H9 (cell line): ENCODE results near the gene BAG3. TPM values are rescaled to one million over a fixed set of nuclear protein-coding genes. Genes with fewer than 3 reads are reported as not detected.

ENCODE experiments used
- DNase-seq: peaks from one replicate; pipeline ENCODE4 v3.0.0-alpha.2; 2017
- H2AFZ ChIP-seq: one replicate; pipeline ENCODE4 v1.6.1; 2013; ENCODE audit warnings: mild to moderate bottlenecking, low read length, control low read depth, moderate library complexity
- H2AK5ac ChIP-seq: 2 replicates; pipeline ENCODE4 v1.6.1; 2013; ENCODE audit warnings: low read length, control low read depth, mixed read lengths; ENCODE audit not compliant: insufficient read length
- H2BK120ac ChIP-seq: one replicate; pipeline ENCODE4 v1.6.1; 2013; ENCODE audit warnings: low read depth, mild to moderate bottlenecking, low read length, control low read depth, inconsistent platforms; ENCODE audit not compliant: poor library complexity, severe bottlenecking
- H2BK12ac ChIP-seq: 2 replicates; pipeline ENCODE4 v1.6.1; 2013; ENCODE audit warnings: low read length, control low read depth, mixed read lengths, low read depth; ENCODE audit not compliant: insufficient read length
- H2BK15ac ChIP-seq: 2 replicates; pipeline ENCODE4 v1.6.1; 2013; ENCODE audit warnings: low read depth, low read length, control low read depth
- H2BK20ac ChIP-seq: one replicate; pipeline ENCODE4 v1.6.1; 2013; ENCODE audit warnings: low read depth, mild to moderate bottlenecking, low read length, control low read depth, inconsistent platforms; ENCODE audit not compliant: poor library complexity, severe bottlenecking
- H2BK5ac ChIP-seq: 2 replicates; pipeline ENCODE4 v1.6.1; 2013; ENCODE audit warnings: low read length, control low read depth, mixed read lengths; ENCODE audit not compliant: insufficient read length
- H3K14ac ChIP-seq: 2 replicates; pipeline ENCODE4 v1.6.1; 2013; ENCODE audit warnings: low read length, control low read depth; ENCODE audit not compliant: insufficient read depth
- H3K18ac ChIP-seq: 2 replicates; pipeline ENCODE4 v1.6.1; 2013; ENCODE audit warnings: low read depth, mild to moderate bottlenecking, mixed read lengths, low read length, control low read depth; ENCODE audit not compliant: insufficient read length
- H3K23ac ChIP-seq: 2 replicates; pipeline ENCODE4 v1.6.1; 2013; ENCODE audit warnings: low read length, control low read depth, mixed read lengths, low read depth; ENCODE audit not compliant: insufficient read length
- H3K23me2 ChIP-seq: 2 replicates; pipeline ENCODE4 v1.6.1; 2013; ENCODE audit warnings: low read depth, mild to moderate bottlenecking, mixed read lengths, low read length, control low read depth; ENCODE audit not compliant: insufficient read length, poor library complexity, severe bottlenecking
- H3K27ac ChIP-seq: 2 replicates; pipeline ENCODE4 v1.5.1; 2013; ENCODE audit warnings: low read length, control low read depth, mixed read lengths, low read depth; ENCODE audit not compliant: insufficient read length
- H3K27me3 ChIP-seq: 2 replicates; pipeline ENCODE4 v1.6.1; 2013; ENCODE audit warnings: low read length, control low read depth, inconsistent platforms; ENCODE audit not compliant: insufficient read depth
- H3K4ac ChIP-seq: 2 replicates; pipeline ENCODE4 v1.6.1; 2013; ENCODE audit warnings: low read depth, mild to moderate bottlenecking, control low read depth, inconsistent platforms, low read length, moderate library complexity
- H3K4me1 ChIP-seq: 2 replicates; pipeline ENCODE4 v1.6.1; 2013; ENCODE audit warnings: low read length, control low read depth, inconsistent platforms; ENCODE audit not compliant: insufficient read depth
- H3K4me2 ChIP-seq: 2 replicates; pipeline ENCODE4 v1.6.1; 2013; ENCODE audit warnings: low read length, control low read depth, mixed read lengths; ENCODE audit not compliant: insufficient read length, insufficient read depth
- H3K56ac ChIP-seq: 2 replicates; pipeline ENCODE4 v1.6.1; 2013; ENCODE audit warnings: low read depth, mild to moderate bottlenecking, mixed read lengths, low read length, control low read depth; ENCODE audit not compliant: insufficient read length
- H3K79me1 ChIP-seq: 2 replicates; pipeline ENCODE4 v1.6.1; 2013; ENCODE audit warnings: low read depth, mild to moderate bottlenecking, moderate library complexity, low read length, control low read depth, inconsistent platforms; ENCODE audit not compliant: insufficient read depth, poor library complexity, severe bottlenecking
- H3K79me2 ChIP-seq: 2 replicates; pipeline ENCODE4 v1.6.1; 2013; ENCODE audit warnings: low read length, control low read depth, inconsistent platforms; ENCODE audit not compliant: insufficient read depth
- H3K9ac ChIP-seq: 2 replicates; pipeline ENCODE4 v1.6.1; 2013; ENCODE audit warnings: low read length, control low read depth, mixed read lengths; ENCODE audit not compliant: insufficient read length; ENCODE audit errors: extremely low read depth
- H3K9me3 ChIP-seq: one replicate; pipeline ENCODE4 v1.6.1; 2013; ENCODE audit warnings: low read depth, low read length, inconsistent platforms; ENCODE audit not compliant: control insufficient read depth
- H3T11ph ChIP-seq: one replicate; pipeline ENCODE4 v1.6.1; 2013; ENCODE audit warnings: mild to moderate bottlenecking, low read length, control low read depth, inconsistent platforms
- H4K20me1 ChIP-seq: one replicate; pipeline ENCODE4 v1.6.1; 2013; ENCODE audit not compliant: control insufficient read depth, insufficient read length, insufficient read depth
- H4K5ac ChIP-seq: 2 replicates; pipeline ENCODE4 v1.6.1; 2013; ENCODE audit warnings: low read depth, mild to moderate bottlenecking, mixed read lengths, low read length, control low read depth; ENCODE audit not compliant: insufficient read length
- H4K8ac ChIP-seq: replicated peaks from 2 replicates; pipeline ENCODE4 v1.6.1; 2013; ENCODE audit warnings: low read length, control low read depth, mixed read lengths, low read depth; ENCODE audit not compliant: insufficient read length
- H4K91ac ChIP-seq: 2 replicates; pipeline ENCODE4 v1.6.1; 2013; ENCODE audit warnings: low read depth, mild to moderate bottlenecking, moderate library complexity, mixed read lengths, low read length, control low read depth; ENCODE audit not compliant: insufficient read length
- H3K27ac Mint-ChIP-seq, 3 experiments: 2 replicates in 2 of 3; 3 replicates in 1 of 3; pipeline ENCODE4 v1.8.0; 2020 to 2021; ENCODE audit warnings: mixed read lengths in 3 of 3, mild to moderate bottlenecking in 1 of 3, moderate library complexity in 1 of 3
- H3K27me3 Mint-ChIP-seq: 2 replicates; pipeline ENCODE4 v1.8.0; 2021; ENCODE audit warnings: low read depth, mild to moderate bottlenecking, moderate library complexity, mixed read lengths
- H3K36me3 Mint-ChIP-seq, 3 experiments: 2 replicates in 2 of 3; 3 replicates in 1 of 3; pipeline ENCODE4 v1.8.0; 2020 to 2021; ENCODE audit warnings: low read depth in 3 of 3, mixed read lengths in 3 of 3; ENCODE audit not compliant: insufficient read depth in 1 of 3
- H3K4me1 Mint-ChIP-seq, 2 experiments: 2 replicates each; pipeline ENCODE4 v1.8.0; 2020; ENCODE audit warnings: mixed read lengths in 2 of 2
- H3K4me3 Mint-ChIP-seq, 2 experiments: 2 replicates in 1 of 2; 3 replicates in 1 of 2; pipeline ENCODE4 v1.8.0; 2020 to 2021; ENCODE audit warnings: mild to moderate bottlenecking in 2 of 2, mixed read lengths in 2 of 2, moderate library complexity in 1 of 2
- H3K9me3 Mint-ChIP-seq, 2 experiments: 2 replicates in 1 of 2; 3 replicates in 1 of 2; pipeline ENCODE4 v1.8.0; 2020; ENCODE audit warnings: mild to moderate bottlenecking in 2 of 2, mixed read lengths in 2 of 2, moderate library complexity in 1 of 2
- WGBS: extraction: QIAGEN DNeasy Blood & Tissue Kit; methylation state at CpG from one replicate; pipeline ENCODE4 v1.1.7; 2013; ENCODE audit warnings: missing lambda C conversion rate, low lambda C conversion rate, mixed read lengths; ENCODE audit not compliant: insufficient read length; ENCODE audit errors: extremely low coverage; 5-methylcytosine and 5-hydroxymethylcytosine counted together
- total RNA-seq: library from RNA; stranded (reverse); gene quantifications from 2 replicates; pipeline ENCODE4 v1.2.1, GENCODE V29; 2021
- TF ChIP-seq, protein P1 (sequence below): fragments of 200-600 bp; sonication (generic); conservative IDR thresholded peaks from 3 replicates; pipeline ENCODE4 v1.8.0; 2021; ENCODE audit warnings: antibody characterized with exemption, mild to moderate bottlenecking

Gene BAG3
- total RNA-seq, 1 experiment from 2014 or later: 11.4 TPM

DNA sequence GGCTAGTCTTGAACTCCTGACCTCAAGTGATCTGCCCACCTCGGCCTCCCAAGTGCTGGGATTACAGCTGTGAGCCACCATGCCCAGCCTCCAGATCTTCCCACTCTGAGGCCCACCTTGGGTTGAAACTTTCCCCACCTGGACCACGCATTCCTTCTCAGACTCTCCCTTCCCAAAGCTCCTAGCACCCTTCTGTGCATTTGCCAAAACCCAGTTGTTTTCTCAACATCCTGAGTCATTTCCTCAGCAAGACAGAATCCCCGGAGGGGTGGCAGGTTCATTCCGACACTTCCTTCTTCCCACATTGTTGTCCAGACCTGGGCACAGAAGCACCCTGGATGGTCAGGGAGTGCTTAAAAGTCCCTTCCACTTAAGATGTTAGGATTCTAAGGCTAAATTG is 28.9 kb downstream of the BAG3 start:
- Histone ChIP-seq H2BK5ac (no peak overlapping the region), H3K23me2 (no peaks in the 10 kb centered on the region), H3K4ac (no peak overlapping the region), H2BK120ac (no peak overlapping the region), H2BK20ac (no peak overlapping the region), H3K56ac (no peak overlapping the region), H4K8ac (no peak overlapping the region), H3T11ph (no peak overlapping the region), H3K4me1 (no peaks in the 10 kb centered on the region), H2BK12ac (no peak overlapping the region), H2BK15ac (no peak overlapping the region), H4K5ac (no peak overlapping the region), H3K9ac (no peak overlapping the region), H3K79me2 (no peaks in the 10 kb centered on the region), H4K91ac (no peak overlapping the region), H3K27me3 (no peaks in the 10 kb centered on the region), H3K23ac (no peak overlapping the region), H3K79me1 (no peaks in the 10 kb centered on the region), H4K20me1 (no peaks in the 10 kb centered on the region), H2AFZ (no peak overlapping the region), H3K18ac (no peak overlapping the region), H2AK5ac (no peak overlapping the region), H3K14ac (no peak overlapping the region), H3K27ac (no peak overlapping the region), H3K9me3 (no peaks in the 10 kb centered on the region), H3K4me2 (no peak overlapping the region)
- Mint-ChIP-seq H3K27me3 (no peaks in the 10 kb centered on the region; the same call in 1 of the 2 replicates), H3K4me1 (no peaks in the 10 kb centered on the region; a peak in 1 of 4 replicates), H3K27ac (peak overlapping the region in 2 of 3 experiments; percentile 24 to 52; a peak in 1 of 7 replicates), H3K4me3 (no peak overlapping the region), H3K36me3 (peaks cover 6 to 19% (median 18%) of the 10 kb centered on the region in 3 experiments; a peak in 6 of 7 replicates), H3K9me3 (peaks cover 4 to 6% of the 10 kb centered on the region in 2 experiments; a peak in 4 of 5 replicates)
- DNase-seq: no peak
- TF ChIP-seq, protein P1, sequence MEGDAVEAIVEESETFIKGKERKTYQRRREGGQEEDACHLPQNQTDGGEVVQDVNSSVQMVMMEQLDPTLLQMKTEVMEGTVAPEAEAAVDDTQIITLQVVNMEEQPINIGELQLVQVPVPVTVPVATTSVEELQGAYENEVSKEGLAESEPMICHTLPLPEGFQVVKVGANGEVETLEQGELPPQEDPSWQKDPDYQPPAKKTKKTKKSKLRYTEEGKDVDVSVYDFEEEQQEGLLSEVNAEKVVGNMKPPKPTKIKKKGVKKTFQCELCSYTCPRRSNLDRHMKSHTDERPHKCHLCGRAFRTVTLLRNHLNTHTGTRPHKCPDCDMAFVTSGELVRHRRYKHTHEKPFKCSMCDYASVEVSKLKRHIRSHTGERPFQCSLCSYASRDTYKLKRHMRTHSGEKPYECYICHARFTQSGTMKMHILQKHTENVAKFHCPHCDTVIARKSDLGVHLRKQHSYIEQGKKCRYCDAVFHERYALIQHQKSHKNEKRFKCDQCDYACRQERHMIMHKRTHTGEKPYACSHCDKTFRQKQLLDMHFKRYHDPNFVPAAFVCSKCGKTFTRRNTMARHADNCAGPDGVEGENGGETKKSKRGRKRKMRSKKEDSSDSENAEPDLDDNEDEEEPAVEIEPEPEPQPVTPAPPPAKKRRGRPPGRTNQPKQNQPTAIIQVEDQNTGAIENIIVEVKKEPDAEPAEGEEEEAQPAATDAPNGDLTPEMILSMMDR: no peak
- no CpG with 5 or more reads among the region's 4 CpGs for WGBS
